Esophagus muscularis mucosa (tissue), 4 donors: ENCODE results near the gene IGSF23.

Source experiments
- CTCF ChIP-seq, 3 experiments: fragments of 200-600 bp in 2 of 3; fragments of 450-650 bp in 1 of 3; sonication (generic) in 2 of 3; IDR thresholded peaks; one replicate each; pipeline ENCODE4 v1.5.1; 2017 to 2019; ENCODE audit warnings: antibody characterized with exemption in 3 of 3, mild to moderate bottlenecking in 2 of 3, moderate library complexity in 1 of 3
- EP300 ChIP-seq: sonication (generic); formaldehyde crosslinking; IDR thresholded peaks from one replicate; pipeline ENCODE4 v1.6.1; 2017; ENCODE audit warnings: antibody characterized with exemption
- POLR2A ChIP-seq: fragments of 450-650 bp; IDR thresholded peaks from one replicate; pipeline ENCODE4 v1.6.1; 2017; ENCODE audit warnings: antibody characterized with exemption, moderate library complexity, mild to moderate bottlenecking, low read depth
- POLR2AphosphoS5 ChIP-seq, 2 donors: sonication (generic); formaldehyde crosslinking; IDR thresholded peaks; one replicate each; pipeline ENCODE4 v1.6.1; 2017; ENCODE audit warnings: antibody characterized with exemption in 2 of 2

GRCh38 chr19:44683434-44684210 is 70.3 kb downstream of the IGSF23 start:
- TF ChIP-seq POLR2AphosphoS5 (IDR thresholded peaks at IDR 0.05) (no peak), POLR2A (no peak), CTCF (IDR thresholded peaks at IDR 0.05) (no peak), EP300 (no peak)
